Glutamatergic neuron (in vitro differentiated cells): ENCODE data around the gene HM13. TPM values are rescaled to one million over a fixed set of nuclear protein-coding genes. Genes with fewer than 3 reads are reported as not detected.

ENCODE experiments used
- DNase-seq: peaks from one replicate; pipeline ENCODE4 v3.0.0; 2022
- H3K27ac Mint-ChIP-seq: one replicate; pipeline ENCODE4 v1.8.0; 2020; ENCODE audit warnings: mild to moderate bottlenecking, mixed read lengths, inconsistent platforms; ENCODE audit not compliant: unreplicated experiment
- H3K27me3 Mint-ChIP-seq: one replicate; pipeline ENCODE4 v1.8.0; 2020; ENCODE audit warnings: mild to moderate bottlenecking, moderate library complexity, mixed read lengths, inconsistent platforms; ENCODE audit not compliant: unreplicated experiment
- H3K36me3 Mint-ChIP-seq: one replicate; pipeline ENCODE4 v1.8.0; 2020; ENCODE audit warnings: mild to moderate bottlenecking, mixed read lengths, inconsistent platforms; ENCODE audit not compliant: unreplicated experiment
- H3K4me1 Mint-ChIP-seq: one replicate; pipeline ENCODE4 v1.8.0; 2020; ENCODE audit warnings: mild to moderate bottlenecking, low read depth, mixed read lengths, inconsistent platforms; ENCODE audit not compliant: unreplicated experiment
- H3K4me3 Mint-ChIP-seq: one replicate; pipeline ENCODE4 v1.8.0; 2020; ENCODE audit warnings: mild to moderate bottlenecking, mixed read lengths, inconsistent platforms; ENCODE audit not compliant: unreplicated experiment
- H3K9me3 Mint-ChIP-seq: one replicate; pipeline ENCODE4 v1.8.0; 2020; ENCODE audit warnings: mild to moderate bottlenecking, moderate library complexity, mixed read lengths, inconsistent platforms; ENCODE audit not compliant: unreplicated experiment
- total RNA-seq: library from RNA; stranded (reverse); fragmentation: NEBNext Ultra II Directional; extraction: Animal tissue kit (Norgen Biotek cat#: 25700); gene quantifications from one replicate; pipeline ENCODE4 v1.2.1, GENCODE V29; 2021; ENCODE audit not compliant: unreplicated experiment
- TF ChIP-seq, protein P1 (sequence below): fragments of 200-600 bp; sonication (generic); IDR thresholded peaks from one replicate; pipeline ENCODE4 v1.5.0; 2021; ENCODE audit not compliant: partially characterized antibody, unreplicated experiment

HM13 gene
- total RNA-seq, 1 donor from 2014 or later, result 320 TPM

DNA sequence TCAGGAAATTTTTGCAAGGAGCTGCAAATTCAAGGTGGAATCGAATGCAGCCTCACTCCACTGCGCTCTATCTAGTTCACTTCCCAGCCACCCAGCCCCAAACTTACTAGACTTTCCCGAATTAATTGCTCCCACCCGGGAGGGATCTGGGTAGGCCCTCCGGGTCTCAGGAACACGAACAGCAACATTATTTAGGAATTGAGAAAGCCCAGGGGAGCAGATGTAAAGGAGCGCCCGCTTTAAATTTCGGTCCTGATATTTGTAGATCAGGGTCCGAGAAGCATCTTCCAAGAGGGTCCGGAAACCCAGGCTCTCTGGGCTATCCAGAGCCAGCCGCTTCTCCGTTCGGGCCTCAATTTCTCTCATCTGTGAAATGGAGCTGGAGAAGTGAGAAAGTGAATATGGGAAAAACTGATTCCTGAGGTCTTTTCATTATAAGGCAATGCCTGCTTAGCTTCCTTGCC is 90.4 kb downstream of the HM13 start:
- peaks cover 31% of the 10 kb centered on the region for H3K27me3 Mint-ChIP-seq
- peaks cover 39% of the 10 kb centered on the region for H3K9me3 Mint-ChIP-seq
- peak overlapping the region; percentile 92 for H3K27ac Mint-ChIP-seq
- H3K36me3 Mint-ChIP-seq, result no peaks in the 10 kb centered on the region
- peak overlapping the region; percentile 94 for H3K4me3 Mint-ChIP-seq
- TF ChIP-seq, protein P1, sequence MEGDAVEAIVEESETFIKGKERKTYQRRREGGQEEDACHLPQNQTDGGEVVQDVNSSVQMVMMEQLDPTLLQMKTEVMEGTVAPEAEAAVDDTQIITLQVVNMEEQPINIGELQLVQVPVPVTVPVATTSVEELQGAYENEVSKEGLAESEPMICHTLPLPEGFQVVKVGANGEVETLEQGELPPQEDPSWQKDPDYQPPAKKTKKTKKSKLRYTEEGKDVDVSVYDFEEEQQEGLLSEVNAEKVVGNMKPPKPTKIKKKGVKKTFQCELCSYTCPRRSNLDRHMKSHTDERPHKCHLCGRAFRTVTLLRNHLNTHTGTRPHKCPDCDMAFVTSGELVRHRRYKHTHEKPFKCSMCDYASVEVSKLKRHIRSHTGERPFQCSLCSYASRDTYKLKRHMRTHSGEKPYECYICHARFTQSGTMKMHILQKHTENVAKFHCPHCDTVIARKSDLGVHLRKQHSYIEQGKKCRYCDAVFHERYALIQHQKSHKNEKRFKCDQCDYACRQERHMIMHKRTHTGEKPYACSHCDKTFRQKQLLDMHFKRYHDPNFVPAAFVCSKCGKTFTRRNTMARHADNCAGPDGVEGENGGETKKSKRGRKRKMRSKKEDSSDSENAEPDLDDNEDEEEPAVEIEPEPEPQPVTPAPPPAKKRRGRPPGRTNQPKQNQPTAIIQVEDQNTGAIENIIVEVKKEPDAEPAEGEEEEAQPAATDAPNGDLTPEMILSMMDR, result no peak
- peaks cover 40% of the 10 kb centered on the region for H3K4me1 Mint-ChIP-seq
- DNase-seq, result no peak

DNA sequence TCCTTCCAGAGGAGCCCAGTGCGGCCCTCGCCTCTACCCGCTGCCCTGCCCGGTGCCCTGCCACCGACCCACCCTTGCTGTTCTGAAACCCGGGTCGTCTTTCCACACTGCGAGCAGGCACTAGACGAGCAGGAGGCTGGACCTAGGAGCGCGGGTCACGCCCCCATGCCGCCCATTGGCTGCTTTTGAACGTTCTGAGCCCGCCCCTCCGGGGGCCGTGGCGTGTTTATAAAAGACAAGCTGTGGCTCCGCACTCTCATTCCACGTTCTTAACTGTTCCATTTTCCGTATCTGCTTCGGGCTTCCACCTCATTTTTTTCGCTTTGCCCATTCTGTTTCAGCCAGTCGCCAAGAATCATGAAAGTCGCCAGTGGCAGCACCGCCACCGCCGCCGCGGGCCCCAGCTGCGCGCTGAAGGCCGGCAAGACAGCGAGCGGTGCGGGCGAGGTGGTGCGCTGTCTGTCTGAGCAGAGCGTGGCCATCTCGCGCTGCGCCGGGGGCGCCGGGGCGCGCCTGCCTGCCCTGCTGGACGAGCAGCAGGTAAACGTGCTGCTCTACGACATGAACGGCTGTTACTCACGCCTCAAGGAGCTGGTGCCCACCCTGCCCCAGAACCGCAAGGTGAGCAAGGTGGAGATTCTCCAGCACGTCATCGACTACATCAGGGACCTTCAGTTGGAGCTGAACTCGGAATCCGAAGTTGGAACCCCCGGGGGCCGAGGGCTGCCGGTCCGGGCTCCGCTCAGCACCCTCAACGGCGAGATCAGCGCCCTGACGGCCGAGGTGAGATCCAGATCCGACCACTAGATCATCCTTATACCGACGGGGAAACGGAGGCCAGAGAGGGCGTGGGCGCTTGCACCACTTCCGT is 91.0 kb downstream of the HM13 start, which contains the start of gene ID1:
Gene ID1, plus strand, starts transcription at position 259 of the 871 bp plus-strand sequence. Its CDS starts 99 bp downstream, at position 358.
- no peaks in the 10 kb centered on the region for H3K36me3 Mint-ChIP-seq
- peaks cover 40% of the 10 kb centered on the region for H3K4me1 Mint-ChIP-seq
- H3K4me3 Mint-ChIP-seq, result peak within 1 kb of the TSS; percentile 94
- peak; percentile 99 for DNase-seq
- H3K27me3 Mint-ChIP-seq, result peaks cover 33% of the 10 kb centered on the region
- H3K9me3 Mint-ChIP-seq, result peaks cover 39% of the 10 kb centered on the region
- H3K27ac Mint-ChIP-seq, result peak within 1 kb of the TSS; percentile 92
- TF ChIP-seq, protein P1, result no peak

DNA sequence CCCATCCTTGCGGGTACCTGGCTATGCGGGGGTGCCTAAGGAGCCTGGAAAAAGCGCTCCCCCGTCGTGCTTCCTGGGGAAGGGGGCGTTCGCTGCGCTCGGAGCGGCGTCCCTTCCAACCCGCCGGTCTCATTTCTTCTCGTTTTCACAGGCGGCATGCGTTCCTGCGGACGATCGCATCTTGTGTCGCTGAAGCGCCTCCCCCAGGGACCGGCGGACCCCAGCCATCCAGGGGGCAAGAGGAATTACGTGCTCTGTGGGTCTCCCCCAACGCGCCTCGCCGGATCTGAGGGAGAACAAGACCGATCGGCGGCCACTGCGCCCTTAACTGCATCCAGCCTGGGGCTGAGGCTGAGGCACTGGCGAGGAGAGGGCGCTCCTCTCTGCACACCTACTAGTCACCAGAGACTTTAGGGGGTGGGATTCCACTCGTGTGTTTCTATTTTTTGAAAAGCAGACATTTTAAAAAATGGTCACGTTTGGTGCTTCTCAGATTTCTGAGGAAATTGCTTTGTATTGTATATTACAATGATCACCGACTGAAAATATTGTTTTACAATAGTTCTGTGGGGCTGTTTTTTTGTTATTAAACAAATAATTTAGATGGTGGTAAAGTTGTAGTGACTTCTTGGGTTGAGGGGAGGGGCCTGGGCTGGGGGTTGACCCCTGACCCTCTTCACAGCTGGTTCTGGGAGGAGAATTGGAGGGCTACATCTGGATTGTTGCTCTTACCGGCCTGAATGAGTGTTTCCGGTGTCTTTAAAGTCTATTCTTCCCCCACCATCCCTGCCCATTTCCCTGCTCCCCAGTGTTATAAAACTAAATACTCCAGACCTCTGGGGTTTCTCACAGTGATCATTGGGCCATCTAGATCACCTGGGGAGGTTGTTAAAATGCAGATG is 91.9 kb downstream of the HM13 start:
- Mint-ChIP-seq H3K27me3 (peaks cover 37% of the 10 kb centered on the region), H3K4me1 (peaks cover 40% of the 10 kb centered on the region), H3K36me3 (no peaks in the 10 kb centered on the region), H3K27ac (peak overlapping the region; percentile 92), H3K9me3 (peaks cover 39% of the 10 kb centered on the region), H3K4me3 (peak overlapping the region; percentile 94)
- DNase-seq, result peak; percentile 78
- TF ChIP-seq, protein P1, result no peak

DNA sequence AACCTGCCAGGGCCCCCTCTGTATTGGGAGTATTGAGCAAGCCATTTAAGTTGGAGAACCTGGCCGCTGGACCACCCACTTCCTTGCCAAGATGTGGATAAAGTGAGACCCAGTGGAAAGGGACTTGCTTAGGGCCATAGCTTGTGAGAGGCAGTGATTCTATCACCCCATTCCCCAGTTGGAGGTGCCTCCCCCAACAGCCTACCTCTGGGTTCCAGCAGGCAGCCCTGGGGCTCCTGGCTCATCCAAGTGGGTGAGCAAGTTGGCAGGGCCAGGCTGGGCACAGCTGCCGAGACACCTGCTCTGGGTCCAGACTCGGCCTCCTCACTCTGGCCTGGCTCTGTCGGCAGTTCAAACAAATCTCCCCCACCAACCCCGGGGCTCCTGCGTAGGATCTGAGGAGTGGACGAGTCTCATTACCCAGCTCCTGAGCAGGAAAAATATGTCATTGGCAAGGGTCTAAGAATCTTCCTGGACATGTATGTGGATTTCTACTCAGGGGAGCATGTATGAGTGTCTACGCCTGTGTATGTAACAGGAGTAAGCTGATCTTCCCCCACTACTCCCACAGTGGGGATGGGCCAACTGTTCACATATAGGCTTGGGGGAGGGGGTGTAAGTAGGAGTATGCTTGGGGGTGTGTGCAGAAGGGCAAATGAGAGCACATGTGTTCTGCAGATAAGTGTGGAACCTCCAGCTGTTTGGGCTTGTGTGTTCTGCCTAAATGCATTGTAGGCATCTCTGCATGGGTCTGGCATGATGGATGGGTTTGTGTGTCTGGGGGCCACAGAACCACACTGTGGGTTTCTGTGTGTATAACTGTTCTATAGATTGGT is 92.8 kb downstream of the HM13 start:
- peaks cover 39% of the 10 kb centered on the region for H3K27me3 Mint-ChIP-seq
- DNase-seq, result peak; percentile 55
- TF ChIP-seq, protein P1, result no peak
- H3K4me3 Mint-ChIP-seq, result peak overlapping the region; percentile 94
- peak overlapping the region; percentile 92 for H3K27ac Mint-ChIP-seq
- H3K36me3 Mint-ChIP-seq, result no peaks in the 10 kb centered on the region
- peaks cover 41% of the 10 kb centered on the region for H3K9me3 Mint-ChIP-seq
- H3K4me1 Mint-ChIP-seq, result peaks cover 40% of the 10 kb centered on the region
